ENCODE measurements around the gene ZYG11A. TPM values are rescaled to one million over a fixed set of nuclear protein-coding genes. Genes with fewer than 3 reads are reported as not detected.

The ZYG11A gene
- total and polyA plus RNA-seq, 2 of the 13 experiments (the other 11 are each of a cell fraction or from before 2014, with no cell fraction given) = not detected

DNA sequence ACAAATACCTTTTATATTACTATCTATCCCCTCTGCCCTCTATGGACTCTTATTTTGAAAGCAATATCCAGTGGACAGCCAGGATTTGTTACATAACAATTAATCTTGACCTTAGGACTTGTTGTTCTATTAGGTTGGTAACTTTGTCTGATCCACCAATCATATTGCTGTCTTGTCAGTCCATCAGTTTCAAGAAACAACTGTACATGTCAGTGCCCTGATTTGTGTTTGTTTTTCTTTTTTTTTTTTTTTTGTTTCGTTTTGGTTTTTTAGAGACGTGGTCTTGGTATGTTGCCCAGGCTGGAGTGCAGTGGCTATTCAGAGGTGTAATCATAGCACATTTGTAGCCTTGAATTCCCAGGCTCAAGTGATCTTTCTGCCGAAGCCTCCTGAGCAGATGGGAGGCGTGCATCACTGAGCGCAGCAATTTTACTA lies 83.0 kb downstream of the ZYG11A start (continued):
- TF ChIP-seq ZNF326 (CRISPR knock-in tag; IDR thresholded peaks at IDR 0.05; ENCODE audit: borderline replicate concordance) (no peak), ZNF792 (CRISPR knock-in tag; IDR thresholded peaks at IDR 0.05) (0 out of 2 replicates have a peak, but pooled peaks have one; percentile 23), POLR2AphosphoS5 (IDR thresholded peaks at IDR 0.05; ENCODE audit: low read depth, low read length) (no peak), ZNF382 (CRISPR knock-in tag; IDR thresholded peaks at IDR 0.05; ENCODE audit: borderline replicate concordance) (no peak), SMARCE1 (IDR thresholded peaks at IDR 0.05; ENCODE audit: borderline replicate concordance) (no peak), KLF15 (CRISPR knock-in tag; IDR thresholded peaks at IDR 0.05; ENCODE audit: borderline replicate concordance) (no peak), ZNF317 (CRISPR knock-in tag; IDR thresholded peaks at IDR 0.05) (no peak), ZFYVE20 (CRISPR knock-in tag; IDR thresholded peaks at IDR 0.05; ENCODE audit: borderline replicate concordance, low read depth) (no peak), ELF1 (CRISPR knock-in tag; IDR thresholded peaks at IDR 0.05) (no peak), RXRB (CRISPR knock-in tag; IDR thresholded peaks at IDR 0.05; ENCODE audit: borderline replicate concordance) (peak; percentile 73), BRCA1 (CRISPR knock-in tag; IDR thresholded peaks at IDR 0.05) (0 out of 2 replicates have a peak, but pooled peaks have one; percentile 34), ATF7 (IDR thresholded peaks at IDR 0.05) (no peak), ATF7 (CRISPR knock-in tag; IDR thresholded peaks at IDR 0.05) (no peak), KDM5B (CRISPR knock-in tag; IDR thresholded peaks at IDR 0.05; ENCODE audit: borderline replicate concordance) (no peak), NR2C2 (CRISPR knock-in tag; IDR thresholded peaks at IDR 0.05; ENCODE audit: borderline replicate concordance) (no peak), TAF15 (IDR thresholded peaks at IDR 0.05; ENCODE audit: low read depth, low read length, poor library complexity, severe bottlenecking) (no peak), NFKB2 (CRISPR knock-in tag; IDR thresholded peaks at IDR 0.05; ENCODE audit: borderline replicate concordance) (no peak), FLYWCH1 (CRISPR knock-in tag; IDR thresholded peaks at IDR 0.05) (no peak)
- TF ChIP-seq, protein P1, sequence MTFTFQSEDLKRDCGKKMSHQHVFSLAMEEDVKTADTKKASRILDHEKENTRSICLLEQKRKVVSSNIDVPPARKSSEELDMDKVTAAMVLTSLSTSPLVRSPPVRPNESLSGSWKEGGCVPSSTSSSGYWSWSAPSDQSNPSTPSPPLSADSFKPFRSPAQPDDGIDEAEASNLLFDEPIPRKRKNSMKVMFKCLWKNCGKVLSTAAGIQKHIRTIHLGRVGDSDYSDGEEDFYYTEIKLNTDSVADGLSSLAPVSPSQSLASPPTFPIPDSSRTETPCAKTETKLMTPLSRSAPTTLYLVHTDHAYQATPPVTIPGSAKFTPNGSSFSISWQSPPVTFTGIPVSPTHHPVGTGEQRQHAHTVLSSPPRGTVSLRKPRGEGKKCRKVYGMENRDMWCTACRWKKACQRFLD (CRISPR knock-in tag; IDR thresholded peaks at IDR 0.05; ENCODE audit: borderline replicate concordance) = no peak
- TF ChIP-seq, protein P2, sequence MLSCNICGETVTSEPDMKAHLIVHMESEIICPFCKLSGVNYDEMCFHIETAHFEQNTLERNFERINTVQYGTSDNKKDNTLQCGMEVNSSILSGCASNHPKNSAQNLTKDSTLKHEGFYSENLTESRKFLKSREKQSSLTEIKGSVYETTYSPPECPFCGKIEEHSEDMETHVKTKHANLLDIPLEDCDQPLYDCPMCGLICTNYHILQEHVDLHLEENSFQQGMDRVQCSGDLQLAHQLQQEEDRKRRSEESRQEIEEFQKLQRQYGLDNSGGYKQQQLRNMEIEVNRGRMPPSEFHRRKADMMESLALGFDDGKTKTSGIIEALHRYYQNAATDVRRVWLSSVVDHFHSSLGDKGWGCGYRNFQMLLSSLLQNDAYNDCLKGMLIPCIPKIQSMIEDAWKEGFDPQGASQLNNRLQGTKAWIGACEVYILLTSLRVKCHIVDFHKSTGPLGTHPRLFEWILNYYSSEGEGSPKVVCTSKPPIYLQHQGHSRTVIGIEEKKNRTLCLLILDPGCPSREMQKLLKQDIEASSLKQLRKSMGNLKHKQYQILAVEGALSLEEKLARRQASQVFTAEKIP (CRISPR knock-in tag; IDR thresholded peaks at IDR 0.05; ENCODE audit: borderline replicate concordance) = no peak
- TF ChIP-seq, protein P3, sequence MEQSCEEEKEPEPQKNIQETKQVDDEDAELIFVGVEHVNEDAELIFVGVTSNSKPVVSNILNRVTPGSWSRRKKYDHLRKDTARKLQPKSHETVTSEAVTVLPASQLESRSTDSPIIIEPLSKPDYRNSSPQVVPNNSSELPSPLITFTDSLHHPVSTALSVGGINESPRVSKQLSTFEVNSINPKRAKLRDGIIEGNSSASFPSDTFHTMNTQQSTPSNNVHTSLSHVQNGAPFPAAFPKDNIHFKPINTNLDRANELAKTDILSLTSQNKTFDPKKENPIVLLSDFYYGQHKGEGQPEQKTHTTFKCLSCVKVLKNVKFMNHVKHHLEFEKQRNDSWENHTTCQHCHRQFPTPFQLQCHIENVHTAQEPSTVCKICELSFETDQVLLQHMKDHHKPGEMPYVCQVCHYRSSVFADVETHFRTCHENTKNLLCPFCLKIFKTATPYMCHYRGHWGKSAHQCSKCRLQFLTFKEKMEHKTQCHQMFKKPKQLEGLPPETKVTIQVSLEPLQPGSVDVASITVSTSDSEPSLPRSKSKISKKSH (CRISPR knock-in tag; IDR thresholded peaks at IDR 0.05; ENCODE audit: borderline replicate concordance) = no peak
- TF ChIP-seq, protein P4, sequence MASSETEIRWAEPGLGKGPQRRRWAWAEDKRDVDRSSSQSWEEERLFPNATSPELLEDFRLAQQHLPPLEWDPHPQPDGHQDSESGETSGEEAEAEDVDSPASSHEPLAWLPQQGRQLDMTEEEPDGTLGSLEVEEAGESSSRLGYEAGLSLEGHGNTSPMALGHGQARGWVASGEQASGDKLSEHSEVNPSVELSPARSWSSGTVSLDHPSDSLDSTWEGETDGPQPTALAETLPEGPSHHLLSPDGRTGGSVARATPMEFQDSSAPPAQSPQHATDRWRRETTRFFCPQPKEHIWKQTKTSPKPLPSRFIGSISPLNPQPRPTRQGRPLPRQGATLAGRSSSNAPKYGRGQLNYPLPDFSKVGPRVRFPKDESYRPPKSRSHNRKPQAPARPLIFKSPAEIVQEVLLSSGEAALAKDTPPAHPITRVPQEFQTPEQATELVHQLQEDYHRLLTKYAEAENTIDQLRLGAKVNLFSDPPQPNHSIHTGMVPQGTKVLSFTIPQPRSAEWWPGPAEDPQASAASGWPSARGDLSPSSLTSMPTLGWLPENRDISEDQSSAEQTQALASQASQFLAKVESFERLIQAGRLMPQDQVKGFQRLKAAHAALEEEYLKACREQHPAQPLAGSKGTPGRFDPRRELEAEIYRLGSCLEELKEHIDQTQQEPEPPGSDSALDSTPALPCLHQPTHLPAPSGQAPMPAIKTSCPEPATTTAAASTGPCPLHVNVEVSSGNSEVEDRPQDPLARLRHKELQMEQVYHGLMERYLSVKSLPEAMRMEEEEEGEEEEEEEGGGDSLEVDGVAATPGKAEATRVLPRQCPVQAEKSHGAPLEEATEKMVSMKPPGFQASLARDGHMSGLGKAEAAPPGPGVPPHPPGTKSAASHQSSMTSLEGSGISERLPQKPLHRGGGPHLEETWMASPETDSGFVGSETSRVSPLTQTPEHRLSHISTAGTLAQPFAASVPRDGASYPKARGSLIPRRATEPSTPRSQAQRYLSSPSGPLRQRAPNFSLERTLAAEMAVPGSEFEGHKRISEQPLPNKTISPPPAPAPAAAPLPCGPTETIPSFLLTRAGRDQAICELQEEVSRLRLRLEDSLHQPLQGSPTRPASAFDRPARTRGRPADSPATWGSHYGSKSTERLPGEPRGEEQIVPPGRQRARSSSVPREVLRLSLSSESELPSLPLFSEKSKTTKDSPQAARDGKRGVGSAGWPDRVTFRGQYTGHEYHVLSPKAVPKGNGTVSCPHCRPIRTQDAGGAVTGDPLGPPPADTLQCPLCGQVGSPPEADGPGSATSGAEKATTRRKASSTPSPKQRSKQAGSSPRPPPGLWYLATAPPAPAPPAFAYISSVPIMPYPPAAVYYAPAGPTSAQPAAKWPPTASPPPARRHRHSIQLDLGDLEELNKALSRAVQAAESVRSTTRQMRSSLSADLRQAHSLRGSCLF (CRISPR knock-in tag; IDR thresholded peaks at IDR 0.05; ENCODE audit: borderline replicate concordance) = no peak

Data from HepG2 (cell line).